ENCODE measurements around the gene BMPR1B.

The BMPR1B gene

DNA sequence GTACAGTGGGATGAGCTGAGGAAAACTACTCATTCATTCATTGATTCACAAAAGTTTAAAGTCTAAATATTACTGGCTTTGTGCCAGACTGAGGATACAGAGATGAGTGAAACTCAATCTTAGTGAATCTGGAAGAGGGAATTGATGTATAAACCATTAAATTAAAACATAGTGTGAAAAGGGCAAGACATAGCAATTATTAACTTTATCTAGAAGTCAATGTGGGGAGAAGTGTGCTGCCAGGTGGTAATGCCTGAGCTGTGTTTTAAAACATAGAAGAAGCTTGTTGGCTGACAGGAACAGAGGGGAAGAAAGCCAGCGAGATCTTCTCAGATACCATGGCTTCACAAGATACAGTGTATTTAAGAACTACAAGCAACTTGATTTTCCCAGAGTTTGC, 153.4 kb downstream of the BMPR1B start:
- no peak for DNase-seq (ENCODE audit: low read depth in 3 of 3)

DNA sequence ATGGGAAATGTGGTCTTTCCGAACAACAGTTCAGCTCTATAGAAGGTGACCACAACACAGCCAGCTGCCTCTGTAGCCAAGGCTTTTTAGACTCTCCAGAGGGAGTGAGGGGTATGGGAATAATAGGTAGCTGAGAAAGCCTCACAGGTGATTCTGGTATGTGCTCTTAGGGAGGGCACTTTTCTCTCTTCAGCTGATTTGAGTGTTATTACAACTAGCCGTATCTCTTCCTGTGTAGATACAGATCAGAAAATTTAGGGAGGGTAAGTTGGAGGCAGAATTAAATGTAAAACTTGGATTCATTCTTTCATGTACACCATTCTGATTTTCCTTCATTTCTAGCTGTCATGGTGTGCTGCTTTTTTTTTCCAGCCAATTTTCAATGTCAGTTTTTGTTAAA, 154.9 kb downstream of the BMPR1B start:
- DNase-seq (ENCODE audit: low read depth in 3 of 3), result no peak

DNA sequence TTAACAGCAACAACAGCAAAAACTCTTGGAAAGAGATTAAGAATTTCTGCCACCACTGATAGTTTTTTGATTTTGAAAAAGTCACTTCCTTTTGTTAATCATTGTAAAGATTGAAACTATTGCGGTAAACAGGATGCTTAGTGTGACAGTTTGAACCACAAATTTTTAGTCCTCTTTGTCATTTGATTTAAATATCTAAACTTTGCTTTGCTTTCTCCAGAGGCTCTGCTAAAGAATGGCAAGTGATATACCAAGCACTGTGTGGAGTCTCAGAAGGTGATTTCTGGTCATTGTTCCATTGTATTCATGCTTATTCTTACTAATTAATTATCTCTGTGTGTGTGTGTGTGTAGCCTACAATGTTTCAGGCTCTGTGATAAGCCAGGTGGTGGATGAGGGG, 155.6 kb downstream of the BMPR1B start:
- no peak for DNase-seq (ENCODE audit: low read depth in 3 of 3)

DNA sequence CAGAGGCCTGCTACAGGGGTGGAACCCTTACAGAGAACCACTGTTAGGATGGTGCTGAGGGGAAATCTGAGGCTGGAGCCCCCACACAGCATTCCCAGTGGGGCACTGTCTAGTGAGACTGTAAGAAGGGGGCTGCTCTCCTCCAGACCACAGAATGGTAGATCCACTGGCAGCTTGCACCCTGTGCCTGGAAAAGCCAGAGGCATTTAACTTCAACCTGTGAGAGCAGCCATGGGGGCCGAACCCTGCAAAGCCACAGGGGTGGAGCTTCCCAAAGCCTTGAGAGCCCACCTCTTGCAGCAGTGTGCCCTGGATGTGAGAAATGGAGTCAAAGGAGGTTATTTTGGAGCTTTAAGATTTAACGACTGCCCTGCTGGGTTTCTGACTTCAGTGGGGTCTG, 159.4 kb downstream of the BMPR1B start:
- DNase-seq (ENCODE audit: low read depth in 3 of 3), result no peak

DNA sequence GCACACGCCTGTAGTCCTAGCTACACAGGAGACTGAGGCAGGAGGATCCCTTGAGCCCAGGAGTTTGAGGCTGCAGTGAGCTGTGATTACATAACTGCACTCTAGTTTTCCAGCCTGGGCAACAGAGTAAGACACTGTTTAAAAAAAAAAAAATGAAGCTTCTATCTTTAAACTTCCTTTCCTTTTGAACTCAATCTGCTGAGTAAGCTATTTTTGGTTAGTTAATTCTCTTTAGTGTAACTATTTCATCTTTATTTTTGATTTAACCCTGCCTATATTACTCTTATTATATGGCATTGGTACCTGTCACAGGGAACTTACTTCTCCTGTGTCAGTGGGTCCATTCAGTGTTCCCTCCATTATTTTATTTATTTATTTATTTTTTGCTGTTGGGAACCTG, 160.8 kb downstream of the BMPR1B start:
- no peak for DNase-seq (ENCODE audit: low read depth in 3 of 3)

DNA sequence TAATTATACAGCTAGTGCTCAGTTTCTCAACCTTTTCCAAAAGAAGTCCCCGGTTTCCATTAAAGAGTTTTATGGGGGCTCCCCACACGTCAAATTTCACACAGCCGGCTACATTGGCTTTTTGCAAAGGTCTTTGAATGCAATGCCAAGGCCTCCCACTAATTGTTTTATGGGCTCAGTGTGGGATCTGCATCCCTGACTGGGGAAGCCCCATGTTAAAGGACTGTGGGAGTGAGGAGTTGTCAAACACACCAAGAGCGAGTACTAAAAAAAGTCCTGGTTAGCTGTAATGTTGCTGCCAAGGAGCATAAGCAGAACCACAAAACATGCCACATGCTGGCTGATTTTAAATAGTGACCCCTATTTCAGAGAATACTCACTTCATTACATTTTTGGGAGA, 162.6 kb downstream of the BMPR1B start:
- DNase-seq (ENCODE audit: low read depth in 3 of 3), result no peak

DNA sequence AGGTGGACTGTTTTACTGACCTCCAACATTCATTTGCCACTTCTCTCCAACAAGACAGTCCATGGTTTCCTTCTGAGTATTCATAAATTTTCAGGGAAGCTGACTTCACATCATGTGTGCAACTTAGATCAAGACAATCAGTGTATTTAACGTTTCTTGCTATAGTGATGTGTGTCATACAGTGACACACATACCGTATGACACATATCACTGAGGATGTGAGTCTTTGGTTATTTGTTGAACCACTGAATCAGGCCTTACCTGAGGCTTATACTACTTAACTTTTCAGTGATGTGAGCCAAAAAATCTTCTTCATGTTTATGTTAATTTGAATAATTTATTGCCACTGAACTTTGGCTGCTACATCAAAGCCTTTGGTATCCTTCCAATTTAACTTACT, 166.8 kb downstream of the BMPR1B start:
- no peak for DNase-seq (ENCODE audit: low read depth in 3 of 3)

DNA sequence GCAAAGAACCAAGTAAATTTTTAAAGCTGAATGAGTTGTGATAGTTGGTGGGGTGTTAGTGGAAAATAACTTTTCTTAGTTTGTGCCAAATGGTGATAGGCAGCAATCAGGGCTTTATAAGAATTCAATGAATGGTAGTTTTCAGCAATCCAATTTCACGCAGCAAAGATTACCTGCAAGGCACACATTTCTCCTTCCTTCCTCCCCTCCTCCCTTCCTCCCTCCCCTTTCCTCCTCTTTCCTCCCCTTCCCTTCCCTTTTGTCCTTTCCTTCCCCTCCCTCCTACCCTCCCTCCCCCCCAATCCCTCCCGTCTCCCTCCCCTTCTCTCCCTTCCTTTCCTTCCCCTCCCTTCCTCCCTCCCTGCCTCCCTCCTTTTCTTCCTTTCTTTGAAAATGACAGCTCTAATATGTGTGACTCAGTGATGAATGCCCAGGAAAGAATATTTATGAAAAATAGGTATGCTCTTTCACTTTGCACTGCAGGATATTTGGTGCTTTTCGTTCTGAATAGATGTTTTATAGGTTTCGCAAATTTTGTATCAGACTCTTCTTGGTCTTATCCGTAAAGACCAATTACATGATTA, 168.1 kb downstream of the BMPR1B start:
- DNase-seq (ENCODE audit: low read depth in 3 of 3), result no peak

DNA sequence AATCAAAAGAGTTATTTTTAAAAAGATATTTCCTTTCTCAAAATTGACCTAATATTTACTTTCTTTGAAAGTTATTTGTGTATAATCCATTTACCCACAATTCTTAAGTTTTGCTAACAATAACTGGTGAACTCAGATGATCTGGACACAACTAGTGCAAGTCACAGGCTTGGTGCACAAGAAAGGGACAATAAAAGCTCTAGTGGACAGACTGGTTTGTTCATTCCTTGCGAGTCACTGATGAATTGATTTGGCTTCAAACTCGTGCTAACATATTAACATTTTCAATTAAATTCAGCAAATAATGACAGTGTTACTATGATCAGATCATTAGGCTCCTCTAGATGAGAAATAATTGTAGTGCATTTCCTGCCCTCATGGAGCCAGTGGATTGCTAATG, 169.2 kb downstream of the BMPR1B start:
- DNase-seq (ENCODE audit: low read depth in 3 of 3), result no peak

DNA sequence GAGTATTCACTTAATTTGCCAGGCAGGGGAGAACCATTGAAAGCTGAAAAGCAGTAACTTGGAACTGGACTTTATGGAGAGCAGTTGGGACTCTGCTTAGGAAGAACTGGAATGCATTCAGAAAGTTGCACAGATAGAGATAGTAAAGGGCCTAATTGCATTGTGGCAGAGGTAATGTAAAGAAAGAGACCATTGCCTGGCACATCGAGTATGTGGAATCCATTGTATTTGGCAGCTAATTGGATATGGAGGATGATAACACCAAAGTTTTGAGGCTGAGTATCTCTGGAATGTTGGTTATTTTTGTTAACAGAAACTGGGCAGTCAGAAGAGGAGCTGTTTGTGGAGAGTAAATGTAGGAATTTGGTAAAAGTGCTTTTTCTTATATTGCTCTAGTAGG, 169.9 kb downstream of the BMPR1B start:
- DNase-seq (ENCODE audit: low read depth in 3 of 3), result no peak

DNA sequence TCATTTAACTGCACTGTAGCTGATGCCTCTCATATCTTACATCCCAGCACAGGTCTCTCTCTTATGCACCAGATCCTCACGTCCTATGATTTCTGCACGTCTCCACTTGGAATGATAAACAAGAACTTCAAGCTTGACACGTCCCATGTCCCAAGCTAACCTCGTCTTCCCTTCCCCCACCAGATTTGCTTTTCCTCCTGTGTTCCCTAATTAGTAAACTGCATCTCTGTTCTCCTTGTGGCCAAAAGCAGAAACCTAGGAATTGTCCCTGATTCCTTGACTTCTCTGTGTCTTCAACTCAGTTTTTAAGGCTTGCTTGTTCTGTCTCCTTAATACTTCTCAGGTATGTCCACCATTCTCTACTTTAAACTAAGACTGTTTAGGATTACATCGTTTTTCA, 171.9 kb downstream of the BMPR1B start:
- DNase-seq (ENCODE audit: low read depth in 3 of 3), result no peak

DNA sequence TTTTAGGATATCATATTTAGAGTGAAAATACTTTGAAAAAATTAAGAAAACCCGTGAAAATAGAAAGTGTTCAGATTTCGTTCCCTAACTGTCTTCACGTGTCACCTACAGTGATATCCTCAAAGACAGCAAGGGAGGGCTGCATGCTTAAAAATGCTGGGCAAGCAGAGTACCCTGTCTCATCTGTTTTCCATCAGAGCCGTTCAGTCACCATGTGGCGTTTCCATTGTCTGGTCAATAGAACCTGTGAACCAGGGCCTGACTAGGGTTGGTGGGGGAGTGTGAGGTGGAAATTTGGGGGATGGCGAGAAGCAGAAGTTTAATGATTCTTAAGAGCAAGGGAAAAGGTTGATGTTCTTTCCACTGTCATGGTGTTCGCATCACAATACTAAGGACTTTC, 173.9 kb downstream of the BMPR1B start:
- no peak for DNase-seq (ENCODE audit: low read depth in 3 of 3)

DNA sequence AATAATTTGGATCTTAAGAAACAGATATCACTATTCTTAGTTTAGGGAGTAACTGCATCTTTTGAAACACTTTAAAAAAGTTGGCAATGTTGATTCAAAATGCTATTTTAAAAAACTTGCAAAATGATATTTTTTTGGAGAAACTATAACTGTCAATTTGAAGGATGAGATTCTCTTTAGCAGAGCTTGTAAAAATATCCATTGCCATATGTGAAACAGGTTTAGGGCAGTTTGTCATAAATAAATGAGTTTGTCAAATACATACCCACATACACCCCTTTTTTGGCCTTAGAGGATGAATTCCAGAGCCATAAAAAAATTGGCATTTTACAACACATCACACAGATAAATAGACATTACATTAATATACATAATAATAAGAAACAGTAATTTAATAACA, 174.6 kb downstream of the BMPR1B start:
- no peak for DNase-seq (ENCODE audit: low read depth in 3 of 3)

DNA sequence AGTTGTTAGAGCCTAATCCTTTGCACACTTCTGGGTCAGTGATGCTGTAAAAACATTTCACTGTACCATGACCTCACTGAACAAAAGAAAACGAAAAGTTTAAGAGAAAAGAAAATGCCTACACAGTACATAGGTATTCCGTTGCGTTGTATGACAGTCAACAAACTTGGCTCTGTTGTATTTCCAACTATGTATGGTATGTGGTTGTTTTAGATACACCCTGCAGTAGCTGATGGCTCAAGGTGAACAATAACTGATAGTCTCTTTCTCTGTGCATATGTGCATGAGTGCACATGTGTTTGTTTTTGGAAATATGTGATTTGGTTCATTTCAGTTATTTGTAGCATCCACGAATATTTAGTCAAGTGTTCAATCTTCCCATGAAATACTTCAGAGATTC, 176.0 kb downstream of the BMPR1B start:
- no peak for DNase-seq (ENCODE audit: low read depth in 3 of 3)

DNA sequence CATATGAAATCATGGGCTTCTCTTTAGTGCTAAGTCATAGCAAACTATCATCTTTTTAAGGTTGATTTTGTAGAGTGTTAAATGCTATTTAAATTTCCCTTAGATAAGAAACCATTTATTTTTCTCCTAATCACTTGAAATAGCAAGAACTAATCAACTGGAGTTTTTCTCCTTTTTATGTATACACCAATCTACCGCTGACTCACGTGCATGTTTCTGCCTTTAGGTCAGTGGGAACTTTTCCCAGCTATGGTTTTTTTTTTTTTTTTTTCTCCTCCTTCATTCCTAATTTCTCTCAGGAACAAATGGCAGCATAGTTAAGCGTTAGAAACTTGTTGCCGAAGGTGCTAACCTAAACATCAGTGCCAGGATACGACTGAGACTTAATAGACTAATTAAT, 176.4 kb downstream of the BMPR1B start:
- DNase-seq (ENCODE audit: low read depth in 3 of 3), result no peak

DNA sequence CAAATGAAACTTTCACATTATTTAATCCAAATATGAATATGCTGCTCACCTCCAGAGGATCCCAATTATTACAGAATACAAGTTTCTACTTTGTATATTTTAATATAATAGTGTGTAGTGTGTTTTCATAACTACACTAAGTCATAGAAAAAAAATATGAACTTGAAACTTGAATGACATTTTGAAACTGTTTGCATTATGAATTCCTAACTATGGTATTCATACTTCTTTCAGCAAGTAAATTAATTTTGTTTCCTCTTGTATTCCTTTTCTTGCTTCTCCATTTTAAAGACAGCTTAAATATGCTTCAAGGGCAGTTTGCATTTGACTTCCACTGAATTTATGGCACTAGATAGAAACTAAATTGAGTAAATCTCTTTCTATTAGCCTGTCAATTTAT, 177.1 kb downstream of the BMPR1B start:
- DNase-seq (ENCODE audit: low read depth in 3 of 3), result no peak

DNA sequence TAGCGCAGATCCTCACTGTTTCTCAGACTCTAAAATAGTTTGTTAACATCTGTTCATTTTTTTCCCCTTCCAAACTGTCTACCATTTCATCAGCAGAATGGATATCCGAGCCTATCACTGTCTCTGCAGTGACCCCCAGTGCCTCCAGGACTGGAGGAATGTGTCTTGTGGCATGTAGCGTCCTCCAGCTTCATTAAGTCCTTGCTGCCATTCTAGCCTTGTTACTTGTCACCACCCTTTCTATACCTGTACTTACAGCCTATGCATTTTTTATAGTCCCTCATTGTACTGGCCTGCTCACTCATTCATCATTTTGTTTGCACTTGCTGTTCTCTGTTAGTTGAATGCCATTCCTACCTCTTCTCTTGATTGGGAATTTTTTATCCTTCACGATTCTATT, 179.1 kb downstream of the BMPR1B start:
- no peak for DNase-seq (ENCODE audit: low read depth in 3 of 3)

DNA sequence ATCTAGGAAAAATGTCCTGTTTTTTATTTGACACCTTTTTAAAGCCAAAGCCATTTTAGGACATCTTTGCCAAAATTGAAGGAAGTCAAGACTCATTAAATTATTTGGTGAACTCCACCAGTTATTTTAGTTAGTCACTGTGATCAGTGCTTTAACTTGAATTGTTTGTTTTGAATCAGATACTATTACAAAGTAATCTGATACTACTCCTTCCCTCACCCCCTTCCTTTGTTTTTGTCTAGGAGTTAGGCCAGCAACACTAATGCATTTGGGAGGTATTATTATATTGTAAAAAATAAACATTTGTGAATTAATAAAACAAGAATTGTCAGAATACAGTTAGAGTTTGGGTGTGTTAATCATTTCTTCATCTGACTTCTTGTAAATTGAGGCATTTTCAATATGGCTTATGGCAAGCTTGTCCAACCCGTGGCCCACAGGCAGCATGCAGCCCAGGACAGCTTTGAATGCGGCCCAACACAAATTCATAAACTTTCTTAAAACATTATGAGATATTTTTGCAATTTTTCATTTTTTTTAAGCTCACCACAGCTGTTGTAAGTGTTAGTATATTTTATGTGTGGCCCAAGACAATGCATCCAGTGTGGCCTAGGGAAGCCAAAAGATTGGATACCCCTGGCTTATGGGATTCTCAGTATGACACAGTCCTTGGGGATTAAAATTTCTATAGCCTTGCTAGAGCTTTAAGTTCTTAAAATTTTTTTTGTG, 182.2 kb downstream of the BMPR1B start:
- DNase-seq (ENCODE audit: low read depth in 3 of 3), result no peak

DNA sequence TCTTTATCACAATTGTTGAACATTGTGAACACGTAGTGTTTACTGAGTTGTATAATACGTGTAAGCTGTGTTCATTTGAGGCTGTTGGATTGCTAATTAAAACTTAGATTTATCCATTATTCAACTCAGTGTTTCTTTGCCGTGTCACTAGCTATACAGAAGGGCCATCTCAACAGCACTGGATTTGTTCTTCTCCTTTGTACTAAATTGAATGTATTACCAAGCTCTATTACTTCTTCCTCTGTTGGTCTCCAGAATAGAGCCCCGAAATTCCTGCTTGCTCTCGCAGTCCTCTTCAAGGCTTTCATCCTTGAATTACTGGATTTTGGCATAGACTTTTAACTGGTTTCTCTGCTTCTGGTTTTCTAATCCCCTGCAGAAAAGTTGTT, 182.8 kb downstream of the BMPR1B start:
- no peak for DNase-seq (ENCODE audit: low read depth in 3 of 3)

DNA sequence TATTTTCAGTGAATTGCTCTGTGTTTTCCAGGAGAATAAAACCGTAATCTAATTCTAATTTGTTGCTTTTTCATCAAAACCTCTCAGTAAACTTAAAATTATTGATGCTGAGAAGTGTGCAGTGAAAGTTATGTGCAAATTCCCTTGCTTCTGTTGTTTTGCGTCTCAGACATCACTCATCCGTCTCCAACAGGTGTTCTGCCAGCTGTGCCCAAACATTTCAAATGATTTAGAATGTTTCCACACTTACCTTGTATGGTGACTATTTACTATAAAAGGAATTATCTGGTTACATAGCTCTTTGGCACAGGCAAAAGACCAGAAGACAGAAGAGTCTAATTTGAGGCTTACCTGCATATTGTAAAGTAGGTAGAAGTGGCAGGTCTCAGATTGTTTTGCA, 184.0 kb downstream of the BMPR1B start:
- no peak for DNase-seq (ENCODE audit: low read depth in 3 of 3)

DNA sequence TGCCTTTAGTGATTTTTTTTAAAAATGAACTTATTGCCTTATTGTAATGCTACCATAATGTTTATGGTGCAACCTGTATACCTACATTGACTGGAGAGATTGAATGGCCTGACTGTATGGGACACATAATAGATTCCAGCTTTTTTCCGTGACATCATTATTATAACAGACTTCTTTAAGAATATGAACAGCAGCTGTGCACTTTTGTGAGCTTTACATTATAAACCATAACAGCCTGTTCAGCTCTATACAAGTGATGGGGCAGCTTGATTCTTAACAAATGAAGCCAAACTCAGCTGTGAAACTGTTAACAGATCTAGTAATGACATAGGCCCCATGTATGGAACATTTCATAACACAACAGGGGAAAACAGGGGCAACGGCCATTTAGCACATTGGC, 187.0 kb downstream of the BMPR1B start:
- DNase-seq (ENCODE audit: low read depth in 3 of 3), result no peak

DNA sequence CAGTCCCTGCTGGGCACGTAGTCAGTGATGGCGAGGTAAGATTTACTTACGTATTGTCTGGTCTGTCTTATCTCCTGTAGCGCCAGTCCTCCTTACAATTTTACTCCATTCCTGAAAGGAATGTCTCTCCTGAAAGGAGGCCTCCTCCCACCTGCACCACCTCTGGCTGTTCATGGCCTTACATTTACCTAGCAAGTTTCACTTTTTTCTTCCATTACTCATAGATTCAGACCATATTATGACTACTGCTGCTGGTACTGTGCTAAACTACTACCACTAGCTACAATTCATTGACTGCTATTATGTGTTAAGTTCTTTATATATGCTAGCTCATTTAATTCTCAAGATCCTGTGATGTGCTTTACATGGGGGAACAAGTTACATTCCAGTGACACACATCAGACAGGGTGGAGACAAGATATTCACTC, 189.9 kb downstream of the BMPR1B start:
- no peak for DNase-seq (ENCODE audit: low read depth in 3 of 3)

DNA sequence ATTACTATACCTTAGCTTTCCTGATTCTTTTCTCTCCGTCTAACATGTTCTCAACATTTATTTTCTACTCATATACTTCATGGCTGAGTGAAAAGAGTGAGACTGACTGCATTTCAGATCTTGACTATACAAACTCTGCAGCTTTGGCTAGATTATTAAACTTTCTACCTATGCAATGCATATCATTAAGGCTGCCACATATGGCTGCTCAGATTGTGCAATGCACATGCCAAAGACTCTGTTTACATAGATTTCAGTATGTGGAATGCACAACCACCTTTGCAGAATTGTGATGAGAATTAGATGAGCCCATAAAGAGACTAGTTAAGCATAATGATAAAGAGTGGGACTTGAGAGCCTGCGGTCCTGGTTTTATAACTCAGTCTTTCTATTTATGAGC, 196.5 kb downstream of the BMPR1B start:
- no peak for DNase-seq (ENCODE audit: low read depth in 3 of 3)

DNA sequence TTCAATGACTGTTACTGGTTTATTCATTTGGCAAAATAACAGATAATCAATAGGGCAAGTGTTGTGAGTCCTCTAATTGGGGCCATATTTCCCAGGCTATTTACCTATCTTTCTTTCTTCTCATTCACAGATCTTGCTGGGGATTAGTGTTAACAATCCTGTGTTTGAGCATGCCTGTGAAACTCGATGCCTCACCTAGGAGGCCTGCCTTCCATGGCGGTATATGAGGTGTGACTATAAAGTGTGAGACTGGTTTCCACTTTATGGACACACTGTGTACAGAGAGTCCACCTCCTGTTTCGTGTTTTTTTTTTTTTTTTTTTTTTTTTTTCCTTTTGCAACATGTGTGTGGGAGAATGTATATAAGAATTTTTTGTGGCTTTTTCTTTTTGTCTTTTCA, 199.3 kb downstream of the BMPR1B start:
- DNase-seq (ENCODE audit: low read depth in 3 of 3), result no peak
